ENCODE measurements around the gene SLC47A2. TPM values are rescaled to one million over a fixed set of nuclear protein-coding genes. Genes with fewer than 3 reads are reported as not detected.
"Not testable (repeated sequence)": the region's sequence is repeated elsewhere in the genome, so short reads cannot be mapped to it uniquely, and the experiment has no call there.

The SLC47A2 gene
- total RNA-seq, 1 experiment from 2014 or later, result not detected

- no peak for DNase-seq (ENCODE audit: low read depth)
Measured at GRCh38 chr17:19671433-19671832, 45.0 kb downstream of the SLC47A2 start.

- no peak for DNase-seq (ENCODE audit: low read depth)
Measured at GRCh38 chr17:19670908-19671307, 45.5 kb downstream of the SLC47A2 start.

GRCh38 chr17:19669680-19670079 lies 46.7 kb downstream of the SLC47A2 start:
- DNase-seq (ENCODE audit: low read depth), result not testable (repeated sequence)

DNA sequence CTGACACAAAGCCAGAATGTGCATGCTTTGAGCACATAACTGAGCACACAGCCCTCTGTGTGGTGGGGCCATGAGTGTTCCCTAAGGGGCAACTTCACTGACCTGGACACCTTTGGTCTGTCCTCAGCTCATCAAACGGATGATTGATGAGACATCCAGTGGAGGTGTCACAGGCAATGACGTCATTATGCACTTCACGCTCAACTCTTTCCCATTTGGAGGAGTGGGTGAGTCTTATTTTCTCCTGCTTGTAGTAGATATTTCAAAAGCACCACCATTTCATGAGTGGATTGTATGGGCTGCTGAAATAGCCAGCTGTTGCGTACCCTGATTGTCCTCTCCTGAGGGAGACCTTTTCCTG lies 51.6 kb downstream of the SLC47A2 start:
- DNase-seq (ENCODE audit: low read depth), result no peak

GRCh38 chr17:19664136-19664820 lies 52.1 kb downstream of the SLC47A2 start:
- no peak for DNase-seq (ENCODE audit: low read depth)

DNA sequence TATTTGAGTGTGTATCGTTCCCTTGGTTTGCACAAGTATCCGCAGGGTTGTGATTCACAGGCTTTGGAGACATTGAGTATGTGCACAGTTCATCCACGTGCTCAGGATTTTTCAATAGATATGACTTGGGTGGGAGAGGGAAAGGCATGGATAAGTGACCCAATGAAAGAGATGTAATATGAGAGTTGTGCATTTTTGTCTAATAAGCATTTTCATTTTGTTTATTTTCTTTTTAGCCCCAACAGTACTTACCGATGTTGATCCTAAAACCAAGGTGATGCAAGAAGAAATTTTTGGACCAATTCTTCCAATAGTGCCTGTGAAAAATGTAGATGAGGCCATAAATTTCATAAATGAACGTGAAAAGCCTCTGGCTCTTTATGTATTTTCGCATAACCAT lies 53.3 kb downstream of the SLC47A2 start:
- DNase-seq (ENCODE audit: low read depth), result no peak

- DNase-seq (ENCODE audit: low read depth), result no peak
Measured at GRCh38 chr17:19661121-19661520, 55.3 kb downstream of the SLC47A2 start.

DNA sequence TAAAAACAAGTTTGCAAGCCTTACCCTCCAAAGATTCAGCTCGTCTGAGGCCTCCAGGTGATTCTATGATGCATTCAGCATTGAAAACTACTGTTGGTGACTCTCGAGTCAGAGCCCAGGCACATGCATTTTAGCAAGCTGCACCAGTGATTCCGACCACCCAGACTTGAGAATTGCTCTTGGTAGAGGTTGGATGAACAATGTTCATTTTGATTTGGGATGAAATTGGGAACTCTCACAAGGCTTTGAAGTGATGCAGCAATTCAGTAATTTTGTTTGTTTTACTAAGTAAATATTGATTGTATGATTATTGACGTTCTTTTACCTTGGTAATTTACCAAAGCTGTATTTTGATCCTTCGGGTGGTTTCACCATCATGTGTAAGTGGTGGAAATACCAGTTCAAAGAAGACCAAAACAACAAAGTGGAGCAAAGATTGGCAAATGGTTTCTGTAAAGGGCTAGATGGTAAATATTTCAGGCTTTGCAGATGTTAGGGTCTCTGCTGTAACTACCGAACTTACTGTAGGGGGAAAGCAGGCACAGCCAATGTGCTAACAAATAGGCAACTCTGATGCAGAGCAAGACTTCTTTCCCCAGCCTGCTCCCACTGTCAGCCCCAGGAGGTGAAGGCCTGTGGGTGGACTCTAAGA lies 56.0 kb downstream of the SLC47A2 start:
- no peak for DNase-seq (ENCODE audit: low read depth)

DNA sequence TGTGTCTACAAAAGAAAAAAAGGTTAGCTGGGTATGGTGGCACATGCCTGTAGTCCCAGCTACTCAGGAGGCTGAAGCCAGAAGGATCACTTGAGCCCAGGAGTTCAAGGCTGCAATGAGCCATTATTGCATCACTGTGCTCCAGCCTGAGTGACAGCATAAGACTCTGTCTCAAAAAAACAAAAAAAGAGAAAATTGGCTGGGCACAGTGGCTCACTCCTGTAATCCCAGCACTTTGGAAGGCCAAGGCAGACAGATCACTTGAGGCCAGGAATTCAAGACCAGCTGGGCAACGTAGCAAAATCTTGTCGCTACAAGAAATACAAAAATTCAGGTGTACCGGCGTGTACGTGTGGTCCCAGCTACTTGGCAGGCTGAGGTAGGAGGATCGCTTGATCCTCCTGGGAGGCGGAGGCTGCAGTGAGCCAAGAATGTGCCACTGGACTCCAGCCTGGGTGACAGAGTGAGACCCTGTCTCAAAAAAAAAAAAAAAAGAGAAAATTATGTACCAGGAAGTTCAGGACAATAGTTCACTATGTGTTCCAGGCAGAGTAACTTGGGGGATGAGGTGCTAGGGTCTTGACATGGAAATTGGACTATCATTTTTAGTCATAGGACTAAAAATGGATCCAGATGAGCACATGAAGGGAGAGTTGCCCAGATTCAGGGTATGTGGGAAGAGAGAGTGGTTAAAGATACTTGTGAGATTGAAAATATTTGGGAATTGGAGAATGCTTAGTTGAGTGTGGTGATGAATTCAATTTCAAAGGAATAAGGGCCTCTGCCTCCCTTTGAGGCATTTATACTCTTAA lies 56.8 kb downstream of the SLC47A2 start:
- DNase-seq (ENCODE audit: low read depth), result no peak

DNA sequence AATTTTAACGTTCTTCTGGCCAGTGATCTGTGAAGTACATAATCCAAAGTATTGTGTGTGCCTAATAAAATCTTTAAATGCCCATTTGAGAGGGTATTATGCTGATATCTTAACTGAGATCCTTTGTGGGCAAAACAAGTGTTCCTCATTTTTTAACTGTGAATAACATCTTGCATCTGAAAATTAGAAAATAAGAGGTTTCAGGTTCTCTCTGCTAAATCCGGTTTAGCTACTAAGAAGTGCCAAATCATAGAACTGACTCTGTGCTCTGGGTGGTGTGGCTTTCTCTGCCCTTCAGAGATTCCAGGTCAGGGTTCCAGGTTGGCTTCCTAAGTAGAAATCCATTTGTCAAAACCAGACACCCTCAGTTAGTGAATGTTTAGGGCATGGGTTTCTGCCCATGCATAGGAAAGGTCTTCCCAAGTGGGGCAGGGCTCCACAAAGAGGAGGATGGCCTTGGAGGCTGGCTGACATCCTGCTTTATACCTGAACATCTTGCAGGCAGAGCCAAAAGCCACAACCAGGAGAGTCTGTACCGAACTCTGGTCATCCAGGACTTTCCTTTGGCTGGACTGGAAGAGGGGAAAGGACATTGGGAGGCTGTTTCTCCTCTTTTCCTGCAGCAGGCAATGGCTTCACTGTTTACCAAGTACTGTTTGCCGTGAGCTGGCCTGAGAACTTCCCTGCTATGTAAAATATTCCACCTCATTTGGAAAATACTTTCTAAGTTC lies 59.4 kb downstream of the SLC47A2 start:
- no peak for DNase-seq (ENCODE audit: low read depth)

DNA sequence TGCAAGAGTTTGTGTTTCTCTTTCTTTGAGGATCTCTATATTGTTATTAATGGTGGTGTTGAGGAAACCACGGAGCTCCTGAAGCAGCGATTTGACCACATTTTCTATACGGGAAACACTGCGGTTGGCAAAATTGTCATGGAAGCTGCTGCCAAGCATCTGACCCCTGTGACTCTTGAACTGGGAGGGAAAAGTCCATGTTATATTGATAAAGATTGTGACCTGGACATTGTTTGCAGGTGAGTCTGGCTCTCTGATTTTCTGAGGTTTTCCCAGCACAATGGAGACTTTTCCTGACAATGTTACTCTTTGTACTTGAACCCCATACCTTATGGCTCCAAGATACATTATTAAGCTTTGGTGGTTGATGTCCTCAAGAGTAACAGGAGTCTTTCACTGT lies 60.0 kb downstream of the SLC47A2 start:
- DNase-seq (ENCODE audit: low read depth), result no peak

- no peak for DNase-seq (ENCODE audit: low read depth)
Measured at GRCh38 chr17:19654896-19655295, 61.5 kb downstream of the SLC47A2 start.

DNA sequence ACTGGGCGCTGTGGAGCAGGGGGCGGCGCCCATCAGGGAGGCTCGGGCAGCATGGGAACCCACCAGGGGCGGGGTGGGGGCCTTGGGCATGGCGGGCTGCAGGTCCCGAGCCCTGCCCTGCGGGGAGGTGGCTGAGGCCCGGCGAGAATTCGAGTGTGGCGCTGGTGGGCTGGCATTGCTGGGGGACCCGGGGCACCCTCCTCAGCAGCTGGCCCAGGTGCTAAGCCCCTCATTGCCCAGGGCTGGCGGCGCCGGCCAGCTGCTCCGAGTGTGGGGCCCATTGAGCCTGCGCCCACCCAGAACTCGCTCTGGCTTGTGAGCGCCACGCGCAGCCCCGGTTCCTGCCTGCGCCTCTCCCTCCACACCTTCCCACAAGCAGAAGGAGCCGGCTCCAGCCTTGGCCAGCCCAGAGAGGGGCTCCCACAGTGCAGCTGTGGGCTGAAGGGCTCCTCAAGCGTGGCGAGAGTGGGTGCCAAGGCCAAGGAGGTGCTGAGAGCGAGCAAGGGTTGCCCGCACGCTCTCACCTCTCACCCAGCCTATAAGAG lies 62.0 kb downstream of the SLC47A2 start:
- no peak for DNase-seq (ENCODE audit: low read depth)

- no peak for DNase-seq (ENCODE audit: low read depth)
Measured at GRCh38 chr17:19652595-19652994, 63.8 kb downstream of the SLC47A2 start.

DNA sequence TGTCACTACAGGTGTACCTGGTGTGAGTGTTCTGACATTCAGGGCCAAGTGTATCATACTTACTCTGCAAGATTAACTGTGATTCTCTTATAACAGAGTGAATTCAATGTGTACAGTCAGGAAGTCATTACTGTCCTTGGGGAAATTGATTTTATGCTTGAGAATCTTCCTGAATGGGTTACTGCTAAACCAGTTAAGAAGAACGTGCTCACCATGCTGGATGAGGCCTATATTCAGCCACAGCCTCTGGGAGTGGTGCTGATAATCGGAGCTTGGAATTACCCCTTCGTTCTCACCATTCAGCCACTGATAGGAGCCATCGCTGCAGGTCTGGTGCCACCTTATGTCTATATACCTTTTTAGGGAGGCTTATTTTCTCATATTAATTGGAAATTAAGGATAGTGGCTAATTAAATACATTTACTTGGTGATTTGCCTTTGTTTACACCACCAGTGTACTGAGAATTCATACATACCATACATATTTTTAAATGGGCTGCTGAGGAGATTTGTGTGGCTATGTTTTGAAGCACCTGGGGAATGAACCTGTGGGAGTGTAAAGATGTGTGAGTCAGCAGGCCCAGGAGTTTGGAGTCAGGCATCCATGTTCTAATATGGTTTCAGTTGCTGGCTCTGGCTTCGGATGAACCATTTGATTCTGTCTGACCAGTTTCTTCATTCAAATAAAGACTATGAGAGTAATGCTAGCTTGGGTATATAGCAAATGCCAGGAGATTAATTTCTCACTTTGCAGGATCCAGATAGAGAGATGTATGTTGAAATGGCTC lies 64.7 kb downstream of the SLC47A2 start:
- DNase-seq (ENCODE audit: low read depth), result no peak

DNA sequence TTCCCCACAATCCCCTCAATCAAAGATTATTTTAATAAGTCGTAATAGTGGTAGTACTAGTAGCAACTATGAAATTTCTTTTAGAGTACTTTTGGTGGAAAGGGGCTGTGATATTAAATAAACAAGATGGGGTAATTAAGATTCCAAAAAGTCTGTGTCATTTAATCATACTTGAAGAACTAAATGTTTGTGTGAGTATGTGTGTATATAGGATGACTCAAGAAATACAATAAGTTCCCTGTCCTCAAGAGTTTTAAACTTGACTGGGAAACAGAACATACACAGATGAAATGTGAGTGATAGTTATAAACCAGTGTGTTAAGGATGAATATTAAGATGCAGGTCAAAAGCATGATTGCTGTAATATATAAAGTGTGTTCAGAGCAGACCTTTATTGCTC lies 65.6 kb downstream of the SLC47A2 start:
- DNase-seq (ENCODE audit: low read depth), result no peak

GRCh38 chr17:19649274-19649541 lies 67.2 kb downstream of the SLC47A2 start:
- DNase-seq (ENCODE audit: low read depth), result no peak

GRCh38 chr17:19648475-19649273 lies 67.7 kb downstream of the SLC47A2 start, which contains the start of gene ALDH3A2:
ALDH3A2 (plus strand) TSS chr17:19648751; CDS start chr17:19648972, 221 bp downstream.
- peak; percentile 91 for DNase-seq (ENCODE audit: low read depth)

DNA sequence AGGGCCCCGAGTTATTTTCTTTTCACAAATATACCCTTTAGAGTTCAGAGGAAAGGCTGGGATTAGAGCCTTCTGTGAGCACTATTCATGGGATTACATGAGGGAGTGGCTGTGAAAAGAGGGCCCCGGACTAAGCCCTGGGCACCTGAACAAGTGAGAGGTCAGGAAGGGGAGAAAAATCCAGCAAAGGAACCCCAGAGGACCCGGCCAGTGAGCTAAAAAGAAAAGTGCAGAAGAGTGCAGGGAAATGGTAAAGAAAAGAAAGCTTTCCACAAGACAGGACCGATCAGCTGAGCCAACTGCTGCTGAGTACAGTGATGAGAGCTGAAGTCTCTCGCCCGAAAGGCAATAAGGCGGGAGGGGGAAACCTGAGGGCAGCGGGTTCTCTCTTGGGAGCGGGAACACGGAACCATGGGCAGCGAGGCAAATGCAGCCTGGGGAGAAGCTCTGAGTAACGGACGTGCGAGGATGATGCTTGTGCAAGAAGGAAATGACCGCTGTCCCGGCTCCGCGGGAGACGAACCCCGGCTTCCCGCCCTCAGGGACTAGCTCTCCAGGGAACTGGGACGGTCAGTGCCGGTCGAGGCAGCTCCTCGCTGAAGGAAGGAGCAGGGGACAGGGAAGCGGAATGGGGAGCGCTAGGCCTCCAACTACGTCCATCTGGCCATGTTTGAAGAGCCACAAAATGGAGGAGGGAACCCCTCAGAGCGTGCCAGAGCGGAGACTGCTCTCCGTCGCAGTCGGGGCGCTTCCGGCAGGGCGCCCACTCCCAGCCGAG lies 68.5 kb downstream of the SLC47A2 start:
- peak; percentile 69 for DNase-seq (ENCODE audit: low read depth)

Measured in RPMI7951 (cell line).